Measurements from ENCODE around the gene ELOVL6. TPM values are rescaled to one million over a fixed set of nuclear protein-coding genes. Genes with fewer than 3 reads are reported as not detected.

Gene ELOVL6
- total and polyA plus RNA-seq, 2 donors (not counting 1 experiment from before 2014, with no cell fraction given), result 15.0 to 43.4 TPM

DNA sequence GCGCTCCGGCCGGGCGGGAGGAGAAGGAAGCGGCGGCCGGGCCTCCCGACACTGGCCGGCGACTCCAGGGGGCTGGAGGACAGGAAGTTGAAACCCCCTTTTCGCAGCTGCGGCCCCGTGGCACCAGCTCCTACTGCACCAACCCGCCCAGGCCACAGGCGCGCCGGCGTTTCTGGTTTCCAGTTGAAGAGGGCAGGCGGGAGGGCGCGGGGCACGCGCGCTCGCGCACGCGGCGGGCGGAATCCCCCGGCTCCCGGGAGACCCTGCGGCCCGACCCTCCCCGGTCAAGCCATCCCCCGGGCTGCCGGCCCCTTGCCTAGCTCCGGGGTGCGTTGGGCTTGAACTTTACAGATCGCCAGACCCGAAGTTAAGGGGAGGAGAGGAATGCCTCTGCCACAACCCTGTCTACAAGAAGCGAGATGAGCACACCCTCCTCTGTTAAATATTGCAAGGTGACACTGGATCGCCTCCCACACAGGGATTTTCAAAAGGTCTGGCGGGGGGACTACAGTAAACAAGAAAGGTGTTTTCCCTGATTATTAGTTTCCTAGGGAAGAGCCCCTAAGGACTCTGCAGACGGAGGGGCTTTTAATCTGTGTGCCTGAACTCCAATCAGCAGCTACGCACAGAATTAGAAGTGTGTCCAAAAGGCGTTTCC lies 1.4 kb downstream of the ELOVL6 start:
- peak overlapping the region; percentile 64 for H3K9ac ChIP-seq (ENCODE audit: insufficient read depth, low read length)
- H3K4me2 ChIP-seq (ENCODE audit: extremely low read depth, insufficient read depth, low read length), result peak overlapping the region; percentile 82
- peak overlapping the region; percentile 77 for H3K27ac ChIP-seq (ENCODE audit: insufficient read depth, low read length)
- DNase-seq (ENCODE audit: low read depth in 2 of 2), result peak in 1 of 2 donors; percentile 27
- peak overlapping the region; percentile 41 to 90 (median 82) for H3K4me3 ChIP-seq (replicated peaks in 1 of 4; ENCODE audit: control extremely low read depth in 1 of 4, insufficient read depth in 1 of 4, low read depth in 3 of 4, low read length in 4 of 4)
- peak overlapping the region; percentile 79 for H2AFZ ChIP-seq (ENCODE audit: low read length)
- H3K9me3 ChIP-seq (ENCODE audit: control insufficient read depth, insufficient read depth, low read depth, low read length), result no peaks in the 10 kb centered on the region
- H3K36me3 ChIP-seq (ENCODE audit: control insufficient read depth, insufficient read depth, low read length), result no peaks in the 10 kb centered on the region
- H3K79me2 ChIP-seq (ENCODE audit: control insufficient read depth, insufficient read depth, low read length), result peaks cover 33% of the 10 kb centered on the region
- no peaks in the 10 kb centered on the region for H4K20me1 ChIP-seq (ENCODE audit: control insufficient read depth, extremely low read depth, insufficient read depth, low read length)
- H3K4me1 ChIP-seq (ENCODE audit: control insufficient read depth, extremely low read depth, insufficient read depth, low read length), result peaks cover 11% of the 10 kb centered on the region
- H3K27me3 ChIP-seq (ENCODE audit: control insufficient read depth, insufficient read depth, low read length), result no peaks in the 10 kb centered on the region
- no peak for TF ChIP-seq EZH2 (IDR thresholded peaks at IDR 0.05; ENCODE audit: low read length, missing control alignments)
- TF ChIP-seq, protein P1, sequence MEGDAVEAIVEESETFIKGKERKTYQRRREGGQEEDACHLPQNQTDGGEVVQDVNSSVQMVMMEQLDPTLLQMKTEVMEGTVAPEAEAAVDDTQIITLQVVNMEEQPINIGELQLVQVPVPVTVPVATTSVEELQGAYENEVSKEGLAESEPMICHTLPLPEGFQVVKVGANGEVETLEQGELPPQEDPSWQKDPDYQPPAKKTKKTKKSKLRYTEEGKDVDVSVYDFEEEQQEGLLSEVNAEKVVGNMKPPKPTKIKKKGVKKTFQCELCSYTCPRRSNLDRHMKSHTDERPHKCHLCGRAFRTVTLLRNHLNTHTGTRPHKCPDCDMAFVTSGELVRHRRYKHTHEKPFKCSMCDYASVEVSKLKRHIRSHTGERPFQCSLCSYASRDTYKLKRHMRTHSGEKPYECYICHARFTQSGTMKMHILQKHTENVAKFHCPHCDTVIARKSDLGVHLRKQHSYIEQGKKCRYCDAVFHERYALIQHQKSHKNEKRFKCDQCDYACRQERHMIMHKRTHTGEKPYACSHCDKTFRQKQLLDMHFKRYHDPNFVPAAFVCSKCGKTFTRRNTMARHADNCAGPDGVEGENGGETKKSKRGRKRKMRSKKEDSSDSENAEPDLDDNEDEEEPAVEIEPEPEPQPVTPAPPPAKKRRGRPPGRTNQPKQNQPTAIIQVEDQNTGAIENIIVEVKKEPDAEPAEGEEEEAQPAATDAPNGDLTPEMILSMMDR (conservative IDR thresholded peaks at IDR 0.05 in 1 of 2, IDR thresholded peaks at IDR 0.05 in 1 of 2; ENCODE audit: low read depth in 1 of 2, low read length in 2 of 2), result no peak

DNA sequence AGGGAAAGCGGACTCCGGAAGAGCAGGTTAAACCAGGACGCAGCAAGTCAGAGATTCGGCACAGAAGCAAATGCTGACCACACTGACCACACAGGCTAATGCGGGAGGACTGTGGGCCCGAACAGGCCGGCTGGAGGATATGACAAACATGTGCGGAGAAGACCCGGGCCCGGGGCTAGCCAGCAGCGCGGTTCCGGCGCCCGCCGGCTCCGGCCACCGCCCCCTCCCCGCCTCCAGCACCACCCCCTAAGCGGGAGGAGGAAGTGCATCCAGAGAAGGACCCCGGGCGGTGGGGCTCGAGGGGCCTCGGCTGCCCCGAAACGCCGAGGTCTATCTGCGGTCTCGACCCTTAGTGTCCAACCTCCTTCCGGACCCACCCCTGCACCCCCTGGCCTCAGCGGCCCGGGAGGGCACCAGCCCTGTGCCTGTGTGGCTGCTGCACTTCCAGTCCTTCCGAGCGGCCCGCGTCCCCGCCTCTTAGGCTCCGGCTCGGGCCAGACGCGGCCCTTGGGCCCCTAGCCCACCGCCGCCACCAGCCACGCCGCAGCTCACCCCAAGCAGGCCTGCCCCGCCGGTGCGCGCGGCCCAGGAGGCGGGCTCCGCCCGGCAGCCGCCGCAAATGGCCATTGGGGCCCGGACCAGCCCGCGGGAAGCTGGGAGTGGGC lies 2.1 kb downstream of the ELOVL6 start:
- Histone ChIP-seq H3K4me3 (replicated peaks in 1 of 4; ENCODE audit: control extremely low read depth in 1 of 4, insufficient read depth in 1 of 4, low read depth in 3 of 4, low read length in 4 of 4) (peak overlapping the region; percentile 41 to 89 (median 80)), H3K4me1 (ENCODE audit: control insufficient read depth, extremely low read depth, insufficient read depth, low read length) (peaks cover 11% of the 10 kb centered on the region), H3K36me3 (ENCODE audit: control insufficient read depth, insufficient read depth, low read length) (no peaks in the 10 kb centered on the region), H3K9ac (ENCODE audit: insufficient read depth, low read length) (peak overlapping the region; percentile 64), H3K79me2 (ENCODE audit: control insufficient read depth, insufficient read depth, low read length) (peaks cover 37% of the 10 kb centered on the region), H2AFZ (ENCODE audit: low read length) (peak overlapping the region; percentile 39), H3K27ac (ENCODE audit: insufficient read depth, low read length) (peak overlapping the region; percentile 77), H4K20me1 (ENCODE audit: control insufficient read depth, extremely low read depth, insufficient read depth, low read length) (no peaks in the 10 kb centered on the region), H3K4me2 (ENCODE audit: extremely low read depth, insufficient read depth, low read length) (peak overlapping the region; percentile 82), H3K9me3 (ENCODE audit: control insufficient read depth, insufficient read depth, low read depth, low read length) (no peaks in the 10 kb centered on the region), H3K27me3 (ENCODE audit: control insufficient read depth, insufficient read depth, low read length) (no peaks in the 10 kb centered on the region)
- TF ChIP-seq, protein P1 (conservative IDR thresholded peaks at IDR 0.05 in 1 of 2, IDR thresholded peaks at IDR 0.05 in 1 of 2; ENCODE audit: low read depth in 1 of 2, low read length in 2 of 2), result no peak
- TF ChIP-seq EZH2 (IDR thresholded peaks at IDR 0.05; ENCODE audit: low read length, missing control alignments), result no peak
- peak; percentile 40 to 51 for DNase-seq (ENCODE audit: low read depth in 2 of 2)

GRCh38 chr4:110195561-110196205 lies 2.7 kb downstream of the ELOVL6 start:
- H3K9me3 ChIP-seq (ENCODE audit: control insufficient read depth, insufficient read depth, low read depth, low read length), result no peaks in the 10 kb centered on the region
- peak in 1 of 2 donors; percentile 36 for DNase-seq (ENCODE audit: low read depth in 2 of 2)
- H2AFZ ChIP-seq (ENCODE audit: low read length), result peak overlapping the region; percentile 39
- no peaks in the 10 kb centered on the region for H3K27me3 ChIP-seq (ENCODE audit: control insufficient read depth, insufficient read depth, low read length)
- TF ChIP-seq, protein P1 (conservative IDR thresholded peaks at IDR 0.05 in 1 of 2, IDR thresholded peaks at IDR 0.05 in 1 of 2; ENCODE audit: low read depth in 1 of 2, low read length in 2 of 2), result no peak
- no peak for TF ChIP-seq EZH2 (IDR thresholded peaks at IDR 0.05; ENCODE audit: low read length, missing control alignments)
- no peaks in the 10 kb centered on the region for H4K20me1 ChIP-seq (ENCODE audit: control insufficient read depth, extremely low read depth, insufficient read depth, low read length)
- peak overlapping the region; percentile 82 for H3K4me2 ChIP-seq (ENCODE audit: extremely low read depth, insufficient read depth, low read length)
- H3K9ac ChIP-seq (ENCODE audit: insufficient read depth, low read length), result peak overlapping the region; percentile 64
- H3K79me2 ChIP-seq (ENCODE audit: control insufficient read depth, insufficient read depth, low read length), result peaks cover 40% of the 10 kb centered on the region
- H3K27ac ChIP-seq (ENCODE audit: insufficient read depth, low read length), result peak overlapping the region; percentile 77
- peaks cover 11% of the 10 kb centered on the region for H3K4me1 ChIP-seq (ENCODE audit: control insufficient read depth, extremely low read depth, insufficient read depth, low read length)
- H3K4me3 ChIP-seq (replicated peaks in 1 of 4; ENCODE audit: control extremely low read depth in 1 of 4, insufficient read depth in 1 of 4, low read depth in 3 of 4, low read length in 4 of 4), result peak overlapping the region; percentile 41 to 89 (median 80)
- H3K36me3 ChIP-seq (ENCODE audit: control insufficient read depth, insufficient read depth, low read length), result no peaks in the 10 kb centered on the region
